ENCODE results near the gene LY9.

The LY9 gene, protein sequence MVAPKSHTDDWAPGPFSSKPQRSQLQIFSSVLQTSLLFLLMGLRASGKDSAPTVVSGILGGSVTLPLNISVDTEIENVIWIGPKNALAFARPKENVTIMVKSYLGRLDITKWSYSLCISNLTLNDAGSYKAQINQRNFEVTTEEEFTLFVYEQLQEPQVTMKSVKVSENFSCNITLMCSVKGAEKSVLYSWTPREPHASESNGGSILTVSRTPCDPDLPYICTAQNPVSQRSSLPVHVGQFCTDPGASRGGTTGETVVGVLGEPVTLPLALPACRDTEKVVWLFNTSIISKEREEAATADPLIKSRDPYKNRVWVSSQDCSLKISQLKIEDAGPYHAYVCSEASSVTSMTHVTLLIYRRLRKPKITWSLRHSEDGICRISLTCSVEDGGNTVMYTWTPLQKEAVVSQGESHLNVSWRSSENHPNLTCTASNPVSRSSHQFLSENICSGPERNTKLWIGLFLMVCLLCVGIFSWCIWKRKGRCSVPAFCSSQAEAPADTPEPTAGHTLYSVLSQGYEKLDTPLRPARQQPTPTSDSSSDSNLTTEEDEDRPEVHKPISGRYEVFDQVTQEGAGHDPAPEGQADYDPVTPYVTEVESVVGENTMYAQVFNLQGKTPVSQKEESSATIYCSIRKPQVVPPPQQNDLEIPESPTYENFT

DNA sequence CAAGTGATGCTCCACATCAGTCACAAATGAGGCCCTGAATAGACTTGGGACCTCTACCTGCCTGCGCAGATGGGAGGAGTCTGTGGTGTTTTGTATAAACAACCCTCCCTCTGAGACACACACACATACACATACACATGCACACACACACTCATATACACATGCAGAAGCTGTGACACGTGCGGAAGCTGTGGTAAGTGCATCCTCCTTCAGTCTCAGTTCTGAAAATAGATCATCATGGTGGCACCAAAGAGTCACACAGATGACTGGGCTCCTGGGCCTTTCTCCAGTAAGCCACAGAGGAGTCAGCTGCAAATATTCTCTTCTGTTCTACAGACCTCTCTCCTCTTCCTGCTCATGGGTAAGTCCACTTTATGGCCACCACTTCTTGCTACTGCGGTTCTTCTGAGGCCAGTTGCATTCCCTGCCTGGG is at the start of gene LY9:
LY9 (plus strand) TSS at position 224 of the 433 bp plus-strand sequence; CDS start at position 238, 14 bp downstream.
- no peak for DNase-seq (ENCODE audit: low spot score)

- no peak for DNase-seq (ENCODE audit: low spot score)
Measured at GRCh38 chr1:160746836-160747500, 49.0 kb upstream of the LY9 start.

DNA sequence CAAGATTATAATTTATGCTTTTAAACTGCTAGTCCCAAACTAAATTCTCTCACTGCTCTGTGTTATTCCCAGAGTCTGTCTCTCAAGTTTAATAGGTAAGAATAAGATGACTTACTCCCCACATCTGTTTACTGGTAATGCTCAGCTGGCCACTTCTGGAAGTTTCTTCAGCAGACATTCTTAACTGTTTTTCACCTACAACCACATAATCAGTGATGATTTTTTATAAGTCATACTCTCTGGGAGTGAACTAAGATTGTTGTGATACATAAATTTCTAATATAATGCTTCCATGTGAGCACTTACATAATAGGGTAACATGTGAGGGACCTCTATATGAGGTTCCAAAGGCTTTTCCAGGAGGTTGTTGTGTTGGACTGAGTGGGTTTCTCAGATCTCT is 48.3 kb upstream of the LY9 start:
- DNase-seq (ENCODE audit: low spot score), result no peak

- no peak for DNase-seq (ENCODE audit: low spot score)
Measured at GRCh38 chr1:160748181-160748877, 47.6 kb upstream of the LY9 start.

GRCh38 chr1:160748878-160749269 is 47.1 kb upstream of the LY9 start:
- no peak for DNase-seq (ENCODE audit: low spot score)

GRCh38 chr1:160750608-160751007 is 45.4 kb upstream of the LY9 start:
- no peak for DNase-seq (ENCODE audit: low spot score)

GRCh38 chr1:160752406-160752805 is 43.6 kb upstream of the LY9 start:
- DNase-seq (ENCODE audit: low spot score), result no peak

DNA sequence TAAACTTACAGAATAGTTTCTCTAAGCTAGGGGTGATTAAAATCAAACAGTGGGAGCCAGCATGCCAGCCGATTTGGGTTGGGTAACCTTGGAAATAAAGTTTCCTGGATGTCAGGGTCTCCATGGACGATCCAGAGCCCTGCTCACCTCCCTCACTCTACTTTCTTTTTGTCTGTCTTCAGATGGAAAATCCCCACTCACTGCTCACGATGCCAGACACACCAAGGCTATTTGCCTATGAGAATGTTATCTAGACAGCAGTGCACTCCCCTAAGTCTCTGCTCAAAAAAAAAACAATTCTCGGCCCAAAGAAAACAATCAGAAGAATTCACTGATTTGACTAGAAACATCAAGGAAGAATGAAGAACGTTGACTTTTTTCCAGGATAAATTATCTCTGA is 43.0 kb upstream of the LY9 start:
- DNase-seq (ENCODE audit: low spot score), result no peak

DNA sequence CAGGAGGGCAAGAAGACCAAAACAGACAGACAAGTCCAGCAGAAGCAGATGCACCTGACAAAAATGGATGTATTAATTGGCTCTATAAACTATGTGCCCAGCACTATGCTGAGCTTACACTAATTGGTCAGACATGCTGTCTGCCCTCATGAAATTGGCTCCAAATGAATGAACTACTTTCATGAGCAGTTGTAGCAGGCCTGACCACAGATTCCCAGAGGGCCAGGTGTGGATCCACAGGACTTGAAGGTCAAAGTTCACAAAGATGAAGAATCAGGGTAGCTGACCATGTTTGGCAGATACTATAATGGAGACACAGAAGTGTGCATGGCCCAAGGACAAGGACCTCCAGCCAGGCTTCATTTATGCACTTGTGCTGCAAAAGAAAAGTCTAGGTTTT is 42.4 kb upstream of the LY9 start:
- no peak for DNase-seq (ENCODE audit: low spot score)

GRCh38 chr1:160755461-160755860 is 40.5 kb upstream of the LY9 start:
- no peak for DNase-seq (ENCODE audit: low spot score)

DNA sequence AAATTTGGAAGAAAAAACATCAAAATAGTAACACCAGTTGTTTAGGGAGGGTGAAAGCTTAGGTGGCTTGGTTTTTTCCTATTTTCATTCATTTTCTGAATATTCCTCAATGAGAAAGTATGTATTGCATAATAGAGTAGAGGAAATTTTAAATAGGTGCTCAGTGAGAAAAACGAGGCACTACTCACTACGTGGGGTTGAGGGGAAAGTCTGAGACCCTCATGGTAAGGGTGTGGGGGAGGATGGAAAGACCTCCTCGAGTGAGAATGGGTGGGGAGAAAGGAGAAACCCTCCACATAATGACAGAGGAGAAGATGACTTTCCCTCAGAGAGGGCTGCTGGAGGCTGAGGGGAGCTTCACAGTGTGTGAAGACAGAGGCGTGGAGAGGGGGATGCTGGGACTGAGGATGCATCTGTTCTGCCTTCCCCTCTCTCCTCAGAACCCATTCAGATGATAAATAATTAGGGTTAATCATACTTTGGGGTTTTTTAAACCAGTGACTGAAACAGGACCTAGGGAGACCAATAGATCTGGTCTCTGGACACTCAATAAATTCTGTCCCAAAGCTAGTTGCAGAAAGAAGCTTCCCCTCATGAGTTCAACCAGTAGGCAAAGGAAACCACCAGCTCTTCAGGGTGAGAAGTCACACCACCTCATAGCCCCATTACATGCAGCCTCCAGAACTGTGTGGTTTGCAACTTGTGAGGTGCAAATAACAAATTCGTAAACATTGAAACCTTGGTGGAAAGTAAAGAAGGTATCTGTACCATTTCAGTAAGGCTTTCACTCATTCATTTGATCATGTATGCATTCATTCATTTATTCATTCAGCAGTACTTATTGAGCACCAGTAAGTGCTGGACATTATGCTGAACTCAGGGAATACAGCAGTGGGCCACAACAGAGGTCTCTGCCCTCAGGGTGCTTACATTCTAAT is 39.8 kb upstream of the LY9 start:
- DNase-seq (ENCODE audit: low spot score), result no peak

DNA sequence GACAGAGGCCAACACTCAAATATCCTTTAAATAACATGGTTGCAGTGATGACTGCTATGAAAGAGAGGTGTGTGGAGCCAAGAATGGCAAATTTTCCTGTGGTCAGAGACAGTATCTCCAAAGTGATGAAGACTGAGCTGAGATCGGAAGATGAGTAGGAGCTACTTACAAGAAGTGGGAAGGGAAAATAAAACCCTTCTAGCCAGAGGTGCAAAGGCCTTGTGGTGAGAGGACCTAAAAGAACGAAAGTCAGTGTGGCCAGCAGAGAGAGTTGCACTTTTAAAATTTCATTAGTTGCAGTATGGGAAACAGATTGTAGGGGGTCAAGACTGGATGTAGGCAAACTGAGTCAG is 39.1 kb upstream of the LY9 start:
- DNase-seq (ENCODE audit: low spot score), result no peak

- no peak for DNase-seq (ENCODE audit: low spot score)
Measured at GRCh38 chr1:160758521-160758920, 37.5 kb upstream of the LY9 start.

DNA sequence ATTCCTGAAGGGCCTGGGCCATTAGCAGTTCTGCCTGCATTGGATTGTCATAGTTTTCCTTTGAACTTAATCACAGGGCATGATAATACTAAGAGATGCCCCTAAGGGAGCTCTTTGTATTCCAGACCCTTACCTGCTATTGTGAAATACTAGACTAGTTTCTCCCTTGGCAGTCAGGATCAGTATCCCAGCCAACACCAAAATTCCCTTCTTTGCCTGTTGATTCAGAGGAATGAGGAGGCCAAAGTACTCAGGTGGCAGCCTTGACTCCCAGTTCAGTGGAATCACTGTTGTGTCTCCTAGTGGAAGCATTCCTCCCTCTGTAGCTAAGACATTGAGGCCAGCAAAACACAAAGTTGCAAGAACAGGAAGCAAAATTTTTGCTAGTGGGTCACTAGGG is 36.2 kb upstream of the LY9 start:
- no peak for DNase-seq (ENCODE audit: low spot score)

DNA sequence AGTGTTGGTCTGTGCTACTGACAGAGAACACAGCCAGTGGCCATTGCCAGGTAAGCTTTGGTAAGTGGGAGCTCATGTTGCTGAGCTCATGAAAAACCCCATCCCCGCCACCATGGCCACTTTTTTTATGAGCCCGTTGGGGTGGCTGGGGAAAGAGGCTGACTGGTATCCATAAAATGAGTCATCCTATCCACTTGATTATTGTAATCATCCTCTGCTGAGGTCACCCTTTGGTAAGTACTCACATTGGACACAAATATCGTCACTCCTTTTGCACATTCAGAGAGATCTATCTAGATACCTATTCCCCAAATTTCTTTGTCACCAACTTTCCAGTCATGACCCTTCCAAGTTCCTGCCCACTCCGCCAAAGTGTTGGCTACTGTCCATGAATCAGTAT is 34.9 kb upstream of the LY9 start:
- DNase-seq (ENCODE audit: low spot score), result no peak

DNA sequence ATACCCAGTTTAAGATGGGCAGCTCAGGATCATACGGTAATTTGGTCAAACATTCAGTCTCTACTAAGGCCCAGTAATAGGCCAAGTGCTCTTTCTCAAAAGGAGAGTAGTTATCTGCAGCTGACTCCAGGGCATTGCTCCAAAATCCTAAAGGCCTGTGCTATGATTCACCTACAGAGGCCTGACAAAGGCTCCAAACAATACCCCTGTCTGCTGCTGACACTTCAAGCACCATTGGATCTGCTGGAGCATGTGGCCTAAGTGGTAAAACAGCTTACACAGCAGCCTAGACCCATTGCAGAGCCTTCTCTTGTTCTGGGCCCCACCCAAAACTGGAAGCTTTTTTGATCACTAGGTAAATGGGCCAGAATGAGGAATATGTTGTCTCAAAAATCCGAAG is 34.1 kb upstream of the LY9 start:
- no peak for DNase-seq (ENCODE audit: low spot score)

DNA sequence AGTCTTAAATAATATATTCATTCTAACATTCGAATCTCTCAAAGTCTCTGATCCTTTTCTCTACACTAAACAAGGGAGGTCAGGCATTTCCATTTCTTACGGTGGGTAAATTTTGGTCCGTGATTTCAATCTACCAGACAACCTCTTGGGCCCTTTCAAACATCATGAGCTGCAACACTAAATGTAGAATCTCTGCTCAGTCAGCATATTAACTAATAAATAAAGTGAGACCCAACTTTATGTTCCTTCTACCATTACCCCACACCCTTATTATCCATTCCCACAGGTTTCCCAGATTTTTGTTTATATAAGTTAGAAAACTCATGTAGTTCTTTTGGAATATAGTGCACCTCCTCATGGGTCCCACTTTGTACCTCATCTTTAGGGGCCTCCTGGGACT is 32.0 kb upstream of the LY9 start:
- DNase-seq (ENCODE audit: low spot score), result no peak

- no peak for DNase-seq (ENCODE audit: low spot score)
Measured at GRCh38 chr1:160767395-160768294, 28.3 kb upstream of the LY9 start.

GRCh38 chr1:160768295-160768657 is 27.7 kb upstream of the LY9 start:
- peak; percentile 49 for DNase-seq (ENCODE audit: low spot score)

- no peak for DNase-seq (ENCODE audit: low spot score)
Measured at GRCh38 chr1:160772331-160772730, 23.6 kb upstream of the LY9 start.

Data from pons (tissue), 1 donor.